H1 (cell line): ENCODE results near the gene KIFC1. TPM values are rescaled to one million over a fixed set of nuclear protein-coding genes. Genes with fewer than 3 reads are reported as not detected.

Experiments
- CTCF ChIA-PET: fragments of 300-600 bp; sonication (Branson Sonifier 250); formaldehyde crosslinking; loops from one replicate; lab custom pipeline; 2021; ENCODE audit not compliant: partially characterized antibody; lab: Charles Lee
- POLR2A ChIA-PET: fragments of 300-600 bp; sonication (Branson Sonifier 250); formaldehyde crosslinking; loops from one replicate; lab custom pipeline; 2021; ENCODE audit warnings: inconsistent platforms; ENCODE audit not compliant: partially characterized antibody; lab: Charles Lee
- DNase-seq, 2 experiments: peaks; one replicate each; pipeline versions ENCODE4 v3.0.0 to v3.0.0-alpha.2; 2010 to 2022; ENCODE audit warnings: low spot score in 2 of 2, low read depth in 1 of 2, mixed read lengths in 1 of 2
- FAIRE-seq: peaks from 2 replicates; lab custom pipeline; 2011; peaks lifted over from hg19 to GRCh38; lab: Jason Lieb, UNC
- H2AFZ ChIP-seq: 2 replicates; pipeline ENCODE4 v1.8.1; 2012; ENCODE audit warnings: low read length, inconsistent platforms
- H2AK5ac ChIP-seq: 2 replicates; pipeline ENCODE4 v1.6.1; 2013; ENCODE audit warnings: low read depth, low read length
- H2BK120ac ChIP-seq: replicated peaks from 2 replicates; pipeline ENCODE3; 2013; ENCODE audit warnings: low read depth, low read length, inconsistent platforms
- H2BK12ac ChIP-seq: 2 replicates; pipeline ENCODE4 v1.6.1; 2013; ENCODE audit warnings: low read depth, low read length
- H2BK15ac ChIP-seq: 2 replicates; pipeline ENCODE4 v1.6.1; 2013; ENCODE audit warnings: low read length
- H2BK20ac ChIP-seq: 2 replicates; pipeline ENCODE4 v1.6.1; 2013; ENCODE audit warnings: low read length
- H2BK5ac ChIP-seq: 2 replicates; pipeline ENCODE4 v1.6.1; 2013; ENCODE audit warnings: low read depth, low read length
- H3K14ac ChIP-seq: 2 replicates; pipeline ENCODE4 v1.6.1; 2013; ENCODE audit warnings: inconsistent platforms; ENCODE audit not compliant: insufficient read length
- H3K18ac ChIP-seq: 2 replicates; pipeline ENCODE4 v1.6.1; 2013; ENCODE audit warnings: low read length; ENCODE audit errors: extremely low read depth
- H3K23ac ChIP-seq: 2 replicates; pipeline ENCODE4 v1.6.1; 2013; ENCODE audit warnings: inconsistent platforms; ENCODE audit not compliant: insufficient read length
- H3K23me2 ChIP-seq: 2 replicates; pipeline ENCODE4 v1.6.1; 2013; ENCODE audit warnings: low read depth, low read length
- H3K27ac ChIP-seq: 2 replicates; pipeline ENCODE4 v1.6.1; 2011; ENCODE audit warnings: low read depth, low read length, inconsistent platforms
- H3K27me3 ChIP-seq, 4 experiments: replicated peaks in 1 of 4; 1 replicate in 1 of 4; 2 replicates in 3 of 4; pipeline versions ENCODE4 v1.6.1 to v1.8.1; 2011 to 2013; ENCODE audit warnings: low read length in 3 of 4, mild to moderate bottlenecking in 3 of 4, inconsistent platforms in 2 of 4, mixed read lengths in 2 of 4, moderate library complexity in 1 of 4; ENCODE audit not compliant: control insufficient read depth in 3 of 4, insufficient read depth in 3 of 4; ENCODE audit errors: extremely low read depth in 1 of 4
- H3K36me3 ChIP-seq, 4 experiments: 2 replicates each; pipeline versions ENCODE4 v1.6.1 to v1.8.1; 2011 to 2013; ENCODE audit warnings: mild to moderate bottlenecking in 4 of 4, low read length in 3 of 4, moderate library complexity in 2 of 4, control low read depth in 1 of 4, inconsistent platforms in 1 of 4; ENCODE audit not compliant: insufficient read depth in 4 of 4, control insufficient read depth in 2 of 4
- H3K4ac ChIP-seq: replicated peaks from 2 replicates; pipeline ENCODE3; 2013; ENCODE audit warnings: low read length, low read depth, mixed read lengths, inconsistent platforms; ENCODE audit not compliant: insufficient read length
- H3K4me1 ChIP-seq, 4 experiments: replicated peaks in 1 of 4; 1 replicate in 1 of 4; 2 replicates in 3 of 4; pipeline versions ENCODE4 v1.6.1 to v1.8.1; 2011 to 2013; ENCODE audit warnings: low read length in 3 of 4, inconsistent platforms in 2 of 4, mixed read lengths in 1 of 4; ENCODE audit not compliant: insufficient read depth in 4 of 4, control insufficient read depth in 3 of 4
- H3K4me2 ChIP-seq, 2 experiments: 2 replicates each; pipeline versions ENCODE4 v1.6.1 to v1.8.1; 2011 to 2013; ENCODE audit warnings: low read depth in 2 of 2, low read length in 2 of 2, control low read depth in 1 of 2, inconsistent platforms in 1 of 2, mild to moderate bottlenecking in 1 of 2; ENCODE audit not compliant: insufficient read depth in 1 of 2
- H3K4me3 ChIP-seq, 4 experiments: fragments of 200-600, 300-600 bp in 1 of 4; sonication (generic), shearing (Covaris generic), sonication (Bioruptor Twin) in 1 of 4; 2 replicates each; pipeline versions ENCODE4 v1.5.1 to v1.8.1; 2011 to 2016; ENCODE audit warnings: low read length in 4 of 4, low read depth in 3 of 4, control low read depth in 2 of 4, inconsistent platforms in 2 of 4, mild to moderate bottlenecking in 2 of 4, mixed read lengths in 1 of 4, moderate library complexity in 1 of 4; ENCODE audit not compliant: insufficient read depth in 2 of 4; ENCODE audit errors: extremely low read depth in 1 of 4
- H3K56ac ChIP-seq: replicated peaks from 2 replicates; pipeline ENCODE3; 2013; ENCODE audit warnings: low read depth, mild to moderate bottlenecking, mixed read lengths, low read length, inconsistent platforms; ENCODE audit not compliant: insufficient read length
- H3K79me1 ChIP-seq: 2 replicates; pipeline ENCODE4 v1.6.1; 2013; ENCODE audit warnings: low read depth, low read length, control low read depth
- H3K79me2 ChIP-seq, 2 experiments: 2 replicates each; pipeline versions ENCODE4 v1.6.1 to v1.8.1; 2012 to 2013; ENCODE audit warnings: low read length in 2 of 2, mild to moderate bottlenecking in 2 of 2, inconsistent platforms in 1 of 2; ENCODE audit not compliant: insufficient read depth in 2 of 2, control insufficient read depth in 1 of 2
- H3K9ac ChIP-seq, 4 experiments: replicated peaks in 1 of 4; 1 replicate in 1 of 4; 2 replicates in 3 of 4; pipeline versions ENCODE4 v1.6.1 to v1.8.1; 2011 to 2013; ENCODE audit warnings: low read depth in 3 of 4, low read length in 3 of 4, control low read depth in 2 of 4, mild to moderate bottlenecking in 2 of 4, moderate library complexity in 2 of 4, inconsistent platforms in 1 of 4; ENCODE audit errors: extremely low read depth in 1 of 4
- H3K9me3 ChIP-seq, 2 experiments: 2 replicates each; pipeline versions ENCODE4 v1.6.1 to v1.8.1; 2012 to 2013; ENCODE audit warnings: mild to moderate bottlenecking in 2 of 2, moderate library complexity in 2 of 2, control low read depth in 1 of 2, inconsistent platforms in 1 of 2, low read depth in 1 of 2, low read length in 1 of 2, mixed read lengths in 1 of 2; ENCODE audit not compliant: insufficient read depth in 2 of 2
- H4K20me1 ChIP-seq, 2 experiments: replicated peaks in 1 of 2; 2 replicates each; pipeline versions ENCODE3 to v1.8.1; 2011 to 2013; ENCODE audit warnings: inconsistent platforms in 2 of 2, low read length in 2 of 2, mild to moderate bottlenecking in 1 of 2; ENCODE audit not compliant: insufficient read depth in 2 of 2, control insufficient read depth in 1 of 2
- H4K5ac ChIP-seq: 2 replicates; pipeline ENCODE4 v1.6.1; 2013; ENCODE audit warnings: low read length, low read depth, mixed read lengths, inconsistent platforms; ENCODE audit not compliant: insufficient read length
- H4K8ac ChIP-seq: 2 replicates; pipeline ENCODE4 v1.8.0; 2013; ENCODE audit warnings: mild to moderate bottlenecking, moderate library complexity, low read length, inconsistent platforms; ENCODE audit not compliant: insufficient read depth; ENCODE audit errors: extremely low read depth
- H4K91ac ChIP-seq: replicated peaks from 2 replicates; pipeline ENCODE3; 2013; ENCODE audit warnings: low read length, mixed read lengths, inconsistent platforms; ENCODE audit not compliant: insufficient read length
- BRCA1 ChIP-seq: IDR thresholded peaks from 2 replicates; pipeline ENCODE4 v1.6.1; 2012; ENCODE audit warnings: low read depth, low read length, improper control_type of control experiment
- CHD2 ChIP-seq: IDR thresholded peaks from 2 replicates; pipeline ENCODE4 v1.6.1; 2012; ENCODE audit warnings: low read length, improper control_type of control experiment
- CTCF ChIP-seq, 3 experiments: IDR thresholded peaks; 1 replicate in 2 of 3; 2 replicates in 1 of 3; pipeline versions ENCODE4 v1.5.1 to v1.6.1; 2011; ENCODE audit warnings: low read length in 3 of 3, mild to moderate bottlenecking in 3 of 3, inconsistent platforms in 2 of 3, low read depth in 1 of 3, moderate library complexity in 1 of 3; ENCODE audit not compliant: insufficient read depth in 1 of 3; ENCODE audit errors: control extremely low read depth in 1 of 3
- E2F6 ChIP-seq: IDR thresholded peaks from 2 replicates; pipeline ENCODE4 v1.6.1; 2012; ENCODE audit warnings: inconsistent platforms
- GABPA ChIP-seq: IDR thresholded peaks from 2 replicates; pipeline ENCODE4 v1.6.1; 2011; ENCODE audit warnings: mild to moderate bottlenecking, low read length, moderate library complexity, borderline replicate concordance; ENCODE audit not compliant: insufficient read depth
- MAFK ChIP-seq: IDR thresholded peaks from 2 replicates; pipeline ENCODE4 v1.6.1; 2012; ENCODE audit warnings: low read depth, mild to moderate bottlenecking, improper control_type of control experiment, low read length
- NANOG ChIP-seq: IDR thresholded peaks from 2 replicates; pipeline ENCODE4 v1.6.1; 2011; ENCODE audit warnings: low read length, low read depth, mild to moderate bottlenecking, inconsistent platforms; ENCODE audit not compliant: insufficient read depth, poor library complexity, severe bottlenecking
- SP2 ChIP-seq: IDR thresholded peaks from 2 replicates; pipeline ENCODE4 v1.6.1; 2012; ENCODE audit warnings: mild to moderate bottlenecking, low read length, inconsistent platforms
- SRF ChIP-seq: IDR thresholded peaks from 2 replicates; pipeline ENCODE4 v1.6.1; 2011; ENCODE audit warnings: mild to moderate bottlenecking, low read depth, low read length, moderate library complexity
- TCF12 ChIP-seq: IDR thresholded peaks from 2 replicates; pipeline ENCODE4 v1.6.1; 2011; ENCODE audit warnings: low read depth, mild to moderate bottlenecking, low read length
- WGBS, 2 experiments: shearing (Covaris generic) in 1 of 2; methylation state at CpG; one replicate each; pipeline versions ENCODE4 v1.1.6 to v1.1.7; 2013 to 2015; ENCODE audit warnings: low lambda C conversion rate in 2 of 2, mixed read lengths in 2 of 2, inconsistent platforms in 1 of 2, low coverage in 1 of 2, missing lambda C conversion rate in 1 of 2; ENCODE audit not compliant: insufficient replicate concordance in 2 of 2, insufficient coverage in 1 of 2, insufficient read length in 1 of 2; ENCODE audit errors: extremely low coverage in 1 of 2, missing lambda C conversion rate in 1 of 2; 5-methylcytosine and 5-hydroxymethylcytosine counted together
- polyA plus RNA-seq, 7 experiments: library from polyadenylated mRNA; depleted of rRNA in 3 of 7; stranded (reverse) in 5 of 7; unstranded in 2 of 7; fragments of >200 nt in 5 of 7; fragments of 200-250 nt in 2 of 7; gene quantifications; 1 replicate in 5 of 7; 2 replicates in 1 of 7; 4 replicates in 1 of 7; pipeline versions ENCODE4 v1.2.1 to v1.2.3, GENCODE V29; 2011 to 2013; ENCODE audit warnings: missing spikeins in 2 of 7, mixed read lengths in 2 of 7
- total RNA-seq: library from RNA; stranded (reverse); fragmentation: NEBNext Ultra II Directional; extraction: Animal tissue kit (Norgen Biotek cat#: 25700); gene quantifications from 2 replicates; pipeline ENCODE4 v1.2.1, GENCODE V29; 2021

Gene KIFC1
- total and polyA plus RNA-seq, 2 of the 8 experiments (the other 6 are each of a cell fraction or from before 2014, with no cell fraction given) = 46.6 to 64.3 TPM

GRCh38 chr6:33404884-33405283, 13.3 kb downstream of the KIFC1 start:
- H3K14ac ChIP-seq = no peak overlapping the region
- H3K79me2 ChIP-seq = no peaks in the 10 kb centered on the region
- H2BK20ac ChIP-seq = no peak overlapping the region
- H4K91ac ChIP-seq = no peak overlapping the region
- no peak overlapping the region for H2BK5ac ChIP-seq
- H3K4me3 ChIP-seq = no peak overlapping the region
- peaks cover 0 to 13% of the 10 kb centered on the region in 2 experiments for H4K20me1 ChIP-seq
- no peak overlapping the region for H2BK120ac ChIP-seq
- no peak overlapping the region for H3K9ac ChIP-seq
- H2AK5ac ChIP-seq = no peak overlapping the region
- no peak overlapping the region for H3K27ac ChIP-seq
- no peaks in the 10 kb centered on the region; the same call in 1 of the 2 replicates for H3K23me2 ChIP-seq
- no peak overlapping the region for H4K5ac ChIP-seq
- no peaks in the 10 kb centered on the region for H3K9me3 ChIP-seq
- no peaks in the 10 kb centered on the region for H3K27me3 ChIP-seq
- no peak overlapping the region for H2BK15ac ChIP-seq
- no peak overlapping the region for H3K23ac ChIP-seq
- no peak overlapping the region for H2BK12ac ChIP-seq
- peaks cover 0 to 2% (median 0%) of the 10 kb centered on the region in 4 experiments; a peak in 1 of 7 replicates for H3K4me1 ChIP-seq
- no peak overlapping the region for H4K8ac ChIP-seq
- FAIRE-seq (no peak), DNase-seq (no peak)
- WGBS, 2 experiments = 95% methylated on average over 17 of the region's 17 CpGs; no CpG with 5 or more reads in 1 of the 2 experiments
- no peak overlapping the region for H3K4me2 ChIP-seq
- POLR2A ChIA-PET = interaction anchor here (1.5 kb wide), 1 partner anchor 13 kb away, joined by 5 read pairs; the partner anchor contains the start of gene KIFC1
- H3K79me1 ChIP-seq = 0 out of 2 replicates have a peak, but pooled peaks cover 2% of the 10 kb centered on the region
- H3K18ac ChIP-seq = no peak overlapping the region
- CTCF ChIA-PET = interaction anchor here (0.6 kb wide), 1 partner anchor 9 kb away, joined by 3 read pairs; no protein-coding TSS in a partner anchor
- no peak overlapping the region for H2AFZ ChIP-seq
- no peak overlapping the region for H3K4ac ChIP-seq
- peaks cover 30 to 55% (median 51%) of the 10 kb centered on the region in 4 experiments for H3K36me3 ChIP-seq
- H3K56ac ChIP-seq = no peak overlapping the region
- no peak for TF ChIP-seq SP2
- no peak for TF ChIP-seq E2F6
- TF ChIP-seq NANOG = no peak
- no peak for TF ChIP-seq CHD2
- TF ChIP-seq CTCF (IDR thresholded peaks at IDR 0.05; ENCODE audit: control extremely low read depth in 1 of 3, insufficient read depth in 1 of 3, low read depth in 1 of 3, low read length in 3 of 3) = no peak
- no peak for TF ChIP-seq BRCA1
- TF ChIP-seq GABPA = no peak
- no peak for TF ChIP-seq SRF
- TF ChIP-seq MAFK = no peak
- no peak for TF ChIP-seq TCF12
- TF ChIP-seq, all 59 proteins: peak for 0
